ENCODE data around the gene HARS1.
"Not testable (repeated sequence)": the region's sequence is repeated elsewhere in the genome, so short reads cannot be mapped to it uniquely, and the experiment has no call there.

HARS1 gene

GRCh38 chr5:140633501-140633900 lies 57.7 kb downstream of the HARS1 start:
- H3K4me3 ChIP-seq (ENCODE audit: low read depth, low read length) = no peak overlapping the region

DNA sequence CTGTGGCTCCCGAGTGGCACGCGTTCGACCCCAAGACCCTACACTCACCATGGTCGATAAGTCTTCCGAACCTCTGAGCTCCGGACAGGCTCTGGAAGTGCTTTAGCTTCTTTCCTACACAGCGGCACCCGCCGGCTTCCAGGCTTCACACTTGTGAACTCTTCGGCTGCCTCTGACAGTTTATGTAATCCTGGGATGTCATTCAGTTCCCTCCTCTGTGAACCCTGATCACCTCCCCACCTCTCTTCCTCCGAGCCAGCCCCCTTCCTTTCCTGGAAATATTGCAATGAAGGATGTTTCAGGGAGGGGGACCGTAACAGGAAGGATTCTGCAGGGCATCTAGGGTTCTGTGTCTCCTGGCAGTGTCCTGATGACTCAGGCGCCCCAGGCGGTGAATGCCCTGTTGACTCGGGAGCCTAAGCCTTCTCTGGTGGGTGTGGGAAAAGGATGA lies 58.1 kb downstream of the HARS1 start, which contains the start of gene CD14:
Gene CD14 (minus strand): TSS at position 155 of the 451 bp plus-strand sequence. CDS start 104 bp downstream, at position 51.
- no peak within 1 kb of the TSS for H3K4me3 ChIP-seq (ENCODE audit: low read depth, low read length)

- no peak overlapping the region for H3K4me3 ChIP-seq (ENCODE audit: low read depth, low read length)
Measured at GRCh38 chr5:140632366-140633020, 58.7 kb downstream of the HARS1 start.

- H3K4me3 ChIP-seq (ENCODE audit: low read depth, low read length) = no peak overlapping the region
Measured at GRCh38 chr5:140631831-140632365, 59.3 kb downstream of the HARS1 start.

- no peak overlapping the region for H3K4me3 ChIP-seq (ENCODE audit: low read depth, low read length)
Measured at GRCh38 chr5:140631036-140631417, 60.1 kb downstream of the HARS1 start.

DNA sequence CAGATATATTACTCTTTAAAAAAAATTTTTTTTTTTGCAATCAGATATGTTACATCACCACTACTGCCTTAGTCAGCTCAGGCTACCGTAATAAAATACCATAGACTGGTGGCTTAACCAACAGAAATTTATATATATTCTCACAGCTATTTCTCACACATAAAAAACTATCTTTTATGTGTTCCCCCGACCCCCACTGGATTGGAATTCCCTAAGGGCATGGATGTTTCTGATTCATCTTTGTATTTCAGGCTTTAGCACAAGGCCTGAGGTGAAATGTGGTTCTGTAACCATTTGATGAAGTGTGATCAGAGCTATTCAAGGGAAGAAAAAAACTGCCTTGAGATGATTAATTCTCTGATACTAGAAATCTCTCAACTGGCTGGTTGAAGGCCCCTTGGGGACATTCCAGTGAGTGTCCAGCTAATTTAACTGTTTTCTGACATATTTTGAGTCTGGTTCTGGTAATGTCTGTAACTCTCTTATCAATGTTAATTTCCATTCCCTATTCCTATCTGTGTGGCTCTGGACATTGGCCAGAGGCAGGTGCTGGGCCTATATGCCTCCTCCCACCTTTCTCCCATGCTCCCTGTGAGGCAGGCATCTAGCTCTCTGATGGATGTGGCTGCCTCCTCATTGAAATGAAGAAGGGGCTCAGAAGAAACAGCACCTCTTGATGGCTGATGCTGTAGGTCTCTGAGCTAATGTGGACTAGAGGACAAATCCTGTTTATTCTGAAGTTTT lies 60.7 kb downstream of the HARS1 start:
- no peak overlapping the region for H3K4me3 ChIP-seq (ENCODE audit: low read depth, low read length)

GRCh38 chr5:140628711-140629110 lies 62.5 kb downstream of the HARS1 start:
- no peak overlapping the region for H3K4me3 ChIP-seq (ENCODE audit: low read depth, low read length)

GRCh38 chr5:140627972-140628371 lies 63.2 kb downstream of the HARS1 start:
- no peak overlapping the region for H3K4me3 ChIP-seq (ENCODE audit: low read depth, low read length)

GRCh38 chr5:140624886-140625285 lies 66.3 kb downstream of the HARS1 start:
- H3K4me3 ChIP-seq (ENCODE audit: low read depth, low read length) = not testable (repeated sequence)
